Retinal pigment epithelial cell (primary cell): Measurements from ENCODE around the gene SP3.

ENCODE experiments used
- DNase-seq: peaks from one replicate; pipeline ENCODE4 v3.0.0-alpha.2; 2010; ENCODE audit warnings: low read depth
- H3K4me3 ChIP-seq: 2 replicates; pipeline ENCODE4 v1.5.1; 2011; ENCODE audit warnings: mild to moderate bottlenecking, low read length, control low read depth, moderate library complexity
- CTCF ChIP-seq: conservative IDR thresholded peaks from 2 replicates; pipeline ENCODE4 v1.5.1; 2011; ENCODE audit warnings: low read depth, low read length, control low read depth, inconsistent platforms

The SP3 gene

DNA sequence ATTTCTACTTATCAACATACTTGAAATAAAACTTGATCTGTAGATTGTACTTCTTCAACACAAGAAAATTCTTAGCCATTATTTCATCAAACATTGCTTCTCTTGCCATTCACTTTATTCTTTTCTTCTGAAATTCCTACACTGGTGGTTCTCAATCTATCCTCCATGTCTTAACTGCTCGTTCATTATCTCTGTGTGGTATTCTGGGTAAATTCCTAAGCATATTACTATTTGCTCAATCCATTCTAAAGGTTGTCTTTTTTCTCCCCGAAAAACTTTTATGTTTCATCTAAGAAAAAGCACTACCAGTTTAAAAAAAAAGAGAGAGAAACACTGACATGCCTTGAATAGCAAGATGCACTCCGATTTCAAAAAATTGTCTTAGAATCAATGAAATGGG, 18.0 kb downstream of the SP3 start:
- no peak for TF ChIP-seq CTCF
- DNase-seq: no peak

GRCh38 chr2:173943738-173944137, 21.4 kb downstream of the SP3 start:
- TF ChIP-seq CTCF: no peak
- DNase-seq: no peak
- no peak overlapping the region for H3K4me3 ChIP-seq

More for the DNA sequence above, 18.0 kb downstream of the SP3 start:
- no peak overlapping the region for H3K4me3 ChIP-seq

DNA sequence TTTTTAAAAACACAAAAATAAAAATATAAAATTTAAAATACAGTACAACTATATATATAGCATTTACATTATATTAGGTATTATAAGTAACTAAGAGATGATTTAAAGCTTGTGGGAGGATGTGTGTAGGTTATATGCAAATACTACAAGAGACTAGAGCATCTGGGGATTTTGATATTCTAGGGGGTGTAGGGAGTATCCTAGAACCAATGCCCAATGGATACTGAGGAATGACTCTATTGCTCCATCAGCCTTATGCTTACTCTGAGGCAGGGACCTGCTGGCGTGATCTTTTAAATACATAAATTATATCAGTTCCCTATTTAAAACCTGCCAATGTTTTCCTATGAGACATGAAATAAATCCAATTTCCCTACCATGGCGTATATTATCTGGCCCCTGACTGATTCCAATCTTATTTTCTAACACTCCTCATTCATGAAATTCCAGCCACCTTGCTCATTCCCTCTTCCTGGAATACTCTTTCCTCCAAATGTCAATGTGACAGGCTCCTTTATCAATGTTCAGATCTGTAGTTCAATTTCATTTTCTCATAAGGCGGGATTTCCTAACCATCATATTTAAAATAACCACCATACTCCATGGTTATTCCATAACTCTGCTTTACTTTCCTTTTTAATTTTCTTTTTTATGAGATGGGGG, 22.2 kb downstream of the SP3 start:
- no peak for TF ChIP-seq CTCF
- DNase-seq: no peak
- H3K4me3 ChIP-seq: no peak overlapping the region

- no peak for DNase-seq
- H3K4me3 ChIP-seq: no peak overlapping the region
- TF ChIP-seq CTCF: no peak
These were observed 23.6 kb downstream of the SP3 start for GRCh38 chr2:173941567-173941966.

DNA sequence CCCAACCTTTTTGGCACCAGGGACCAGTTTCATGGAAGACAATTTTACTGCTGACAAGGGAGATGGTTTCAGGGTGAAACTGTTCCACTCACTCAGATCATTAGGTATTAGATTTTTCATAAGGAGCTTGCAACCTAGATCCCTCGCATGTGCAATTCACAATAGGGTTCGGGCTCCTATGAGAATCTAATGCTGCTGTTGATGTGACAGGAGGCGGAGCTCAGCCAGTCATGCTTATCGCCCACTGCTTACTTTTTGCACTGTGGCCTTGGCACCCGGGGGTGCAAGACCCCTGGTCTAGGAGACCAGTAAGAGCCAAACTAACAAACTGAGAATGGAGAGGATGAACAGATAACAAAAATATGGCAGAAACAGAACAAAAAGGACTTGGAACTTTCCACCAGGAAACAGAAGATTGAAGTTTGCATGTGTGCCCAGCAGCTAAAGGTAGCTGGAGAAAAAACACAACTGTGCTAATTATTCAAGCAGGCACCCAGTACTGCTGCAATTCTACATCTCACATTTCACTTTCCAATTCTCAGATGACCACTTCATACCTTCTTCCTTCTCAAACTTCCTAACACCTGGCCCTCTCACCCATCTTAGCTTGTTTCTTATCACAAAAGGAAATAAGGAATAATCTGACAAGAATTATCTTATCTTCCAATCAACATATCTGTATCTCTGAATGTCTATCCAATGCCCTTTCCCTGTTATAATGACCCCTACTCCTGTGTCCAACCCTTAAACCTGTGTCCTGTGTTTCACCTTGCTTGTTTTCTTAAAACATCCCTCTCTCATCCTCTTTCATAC, 24.8 kb downstream of the SP3 start:
- no peak for DNase-seq
- TF ChIP-seq CTCF: no peak
- H3K4me3 ChIP-seq: no peak overlapping the region

DNA sequence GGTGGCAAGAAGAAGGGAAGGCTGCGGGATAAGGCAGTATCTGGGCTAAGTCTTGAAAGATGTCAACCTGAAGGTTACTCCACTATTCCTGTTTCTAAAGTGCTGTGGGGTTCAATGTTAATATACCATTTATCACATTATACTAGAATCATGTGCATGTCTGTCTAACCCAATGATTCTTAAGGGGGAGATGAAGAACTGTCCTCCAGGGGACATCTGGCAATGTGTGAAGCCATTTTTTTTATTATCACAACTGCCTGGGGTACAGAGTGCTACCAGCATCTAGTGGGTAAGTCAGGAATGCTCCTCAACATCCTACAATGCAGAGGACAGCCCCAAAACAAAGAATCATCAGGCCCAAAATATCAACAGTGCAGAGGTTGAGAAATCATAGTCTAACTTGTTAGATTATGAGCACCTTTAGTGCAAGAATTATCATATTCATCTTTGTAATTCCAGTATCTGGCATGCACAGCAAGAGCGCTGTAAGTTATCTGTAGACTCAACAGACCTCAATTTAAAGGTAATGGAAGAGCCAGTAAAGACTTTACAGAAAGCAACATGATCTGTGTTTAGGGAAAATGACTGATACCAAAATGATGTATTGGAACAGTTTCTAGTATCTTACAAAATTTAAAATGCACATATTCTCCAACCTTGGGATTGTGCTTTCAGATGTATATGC, 26.3 kb downstream of the SP3 start:
- TF ChIP-seq CTCF: no peak
- no peak for DNase-seq
- no peak overlapping the region for H3K4me3 ChIP-seq
